ENCODE results near the gene RALGPS1. TPM values are rescaled to one million over a fixed set of nuclear protein-coding genes. Genes with fewer than 3 reads are reported as not detected.

The RALGPS1 gene
- total and polyA plus RNA-seq, 2 of the 13 experiments (the other 11 are each of a cell fraction or from before 2014, with no cell fraction given) = 3.7 to 6.5 TPM

- TF ChIP-seq ZFX (CRISPR knock-in tag; IDR thresholded peaks at IDR 0.05; ENCODE audit: low read depth) = 0 out of 2 replicates have a peak, but pooled peaks have one; percentile 19
- TF ChIP-seq ZNF790 (CRISPR knock-in tag; IDR thresholded peaks at IDR 0.05; ENCODE audit: borderline replicate concordance) = no peak
- TF ChIP-seq CCDC6 (CRISPR knock-in tag; IDR thresholded peaks at IDR 0.05) = no peak
- TF ChIP-seq GABPB1 (CRISPR knock-in tag; IDR thresholded peaks at IDR 0.05) = no peak
- TF ChIP-seq ISX (CRISPR knock-in tag; conservative IDR thresholded peaks at IDR 0.05) = no peak
- TF ChIP-seq HMGXB4 (CRISPR knock-in tag; IDR thresholded peaks at IDR 0.05; ENCODE audit: borderline replicate concordance in 1 of 2, low read depth in 1 of 2) = peak in 1 of 2 experiments; percentile 19; a peak in 1 of 4 replicates
- TF ChIP-seq SALL2 (CRISPR knock-in tag; IDR thresholded peaks at IDR 0.05) = no peak
- TF ChIP-seq LRRFIP1 (CRISPR knock-in tag; conservative IDR thresholded peaks at IDR 0.05) = no peak
- no peak for TF ChIP-seq ZNF703 (CRISPR knock-in tag; IDR thresholded peaks at IDR 0.05; ENCODE audit: borderline replicate concordance)
- TF ChIP-seq ZNF501 (CRISPR knock-in tag; IDR thresholded peaks at IDR 0.05) = no peak
- peak; percentile 15 for TF ChIP-seq TEAD3 (CRISPR knock-in tag; optimal IDR thresholded peaks at IDR 0.05; ENCODE audit: borderline replicate concordance)
- TF ChIP-seq ZNF292 (CRISPR knock-in tag; IDR thresholded peaks at IDR 0.05; ENCODE audit: borderline replicate concordance, low read depth) = peak; percentile 59; the same call in 1 of the 2 replicates
- no peak for TF ChIP-seq ZNF430 (CRISPR knock-in tag; IDR thresholded peaks at IDR 0.05)
- TF ChIP-seq ZNF280B (CRISPR knock-in tag; IDR thresholded peaks at IDR 0.05; ENCODE audit: borderline replicate concordance) = no peak
- no peak for TF ChIP-seq HDAC6 (IDR thresholded peaks at IDR 0.05; ENCODE audit: low read depth, low read length)
- TF ChIP-seq SATB2 (CRISPR knock-in tag; IDR thresholded peaks at IDR 0.05) = no peak
- no peak for TF ChIP-seq SCMH1 (CRISPR knock-in tag; IDR thresholded peaks at IDR 0.05; ENCODE audit: borderline replicate concordance)
- TF ChIP-seq ZNF281 (CRISPR knock-in tag; IDR thresholded peaks at IDR 0.05; ENCODE audit: borderline replicate concordance) = no peak
- TF ChIP-seq POGZ (CRISPR knock-in tag; IDR thresholded peaks at IDR 0.05) = no peak
- peak; percentile 93 for TF ChIP-seq RXRB (CRISPR knock-in tag; IDR thresholded peaks at IDR 0.05; ENCODE audit: borderline replicate concordance)
Observed at GRCh38 chr9:127197186-127197860, 282.7 kb downstream of the RALGPS1 start (continued).

Measured in HepG2 (cell line).